Left forelimb (tissue), 1 donor: ENCODE measurements around the gene CCDC121.

ENCODE experiments used
- DNase-seq: peaks from one replicate; pipeline ENCODE4 v3.0.0-alpha.2; 2018; ENCODE audit warnings: low spot score

The CCDC121 gene

DNA sequence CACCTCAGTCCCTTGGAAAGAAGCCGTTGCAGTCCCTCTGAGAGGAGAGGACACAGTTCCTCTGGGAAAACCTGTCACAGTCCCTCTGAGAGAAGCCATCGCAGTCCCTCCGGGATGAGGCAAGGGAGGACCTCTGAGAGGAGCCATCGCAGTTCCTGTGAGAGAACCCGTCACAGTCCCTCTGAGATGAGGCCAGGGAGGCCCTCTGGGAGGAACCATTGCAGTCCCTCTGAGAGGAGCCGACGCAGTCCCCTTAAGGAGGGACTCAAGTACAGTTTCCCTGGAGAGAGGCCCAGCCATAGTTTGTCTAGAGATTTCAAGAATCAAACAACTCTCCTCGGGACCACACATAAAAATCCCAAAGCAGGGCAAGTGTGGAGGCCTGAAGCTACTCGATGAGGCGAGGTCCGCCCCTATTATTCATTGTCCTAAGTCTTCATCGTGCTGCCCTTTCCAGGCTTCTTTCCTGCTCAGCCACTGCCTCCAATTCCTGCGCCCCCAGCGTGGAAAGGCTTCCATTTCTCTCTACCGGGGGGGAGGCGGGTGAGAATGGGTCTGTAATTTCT lies 46.6 kb downstream of the CCDC121 start:
- no peak for DNase-seq

- no peak for DNase-seq
Measured at GRCh38 chr2:27581417-27582128, 47.2 kb downstream of the CCDC121 start.
